NT2/D1 (cell line): ENCODE data around the gene MYBPC3.

Source experiments
- SUZ12 ChIP-seq: IDR thresholded peaks from 2 replicates; pipeline ENCODE4 v1.6.1; 2011; ENCODE audit not compliant: insufficient read length, insufficient read depth; ENCODE audit errors: extremely low read depth
- YY1 ChIP-seq: IDR thresholded peaks from 2 replicates; pipeline ENCODE4 v1.6.1; 2011; ENCODE audit not compliant: insufficient read length, insufficient read depth
- ZNF274 ChIP-seq: IDR thresholded peaks from 2 replicates; pipeline ENCODE4 v1.6.1; 2011; ENCODE audit warnings: mild to moderate bottlenecking, low read depth, low read length

- TF ChIP-seq YY1, result no peak
- TF ChIP-seq SUZ12, result no peak
- no peak for TF ChIP-seq ZNF274
These were observed 4.5 kb upstream of the MYBPC3 start for GRCh38 chr11:47356998-47357329.
